Right renal cortex interstitium (tissue), 3 donors: ENCODE data around the gene SLC7A9. TPM values are rescaled to one million over a fixed set of nuclear protein-coding genes. Genes with fewer than 3 reads are reported as not detected.
"Not testable (repeated sequence)": the region's sequence is repeated elsewhere in the genome, so short reads cannot be mapped to it uniquely, and the experiment has no call there.

Experiments
- DNase-seq, 3 donors: peaks; one replicate each; pipeline ENCODE4 v3.0.0-alpha.2; 2013; ENCODE audit warnings: low read depth in 3 of 3, low spot score in 2 of 3
- polyA plus RNA-seq, 3 donors: library from polyadenylated mRNA; unstranded; fragments of 120-200 nt; gene quantifications; one replicate each; pipeline ENCODE4 v1.2.1, GENCODE V29; 2013; ENCODE audit not compliant: insufficient read length in 3 of 3

Gene SLC7A9
- polyA plus RNA-seq, 3 donors = 13.5 to 15.4 (median 15.0) TPM

GRCh38 chr19:32865326-32865725 is 4.2 kb downstream of the SLC7A9 start:
- no peak for DNase-seq

- no peak for DNase-seq
Observed at GRCh38 chr19:32864318-32865007, 5.1 kb downstream of the SLC7A9 start.

- DNase-seq = no peak
Observed at GRCh38 chr19:32863841-32864240, 5.7 kb downstream of the SLC7A9 start.

- DNase-seq = no peak
Observed at GRCh38 chr19:32863301-32863700, 6.3 kb downstream of the SLC7A9 start.

- no peak for DNase-seq
Observed at GRCh38 chr19:32862741-32863140, 6.8 kb downstream of the SLC7A9 start.

GRCh38 chr19:32862173-32862572 is 7.4 kb downstream of the SLC7A9 start:
- DNase-seq = no peak

- no peak for DNase-seq
Observed at GRCh38 chr19:32861596-32861995, 8.0 kb downstream of the SLC7A9 start.

- DNase-seq = no peak
Observed at GRCh38 chr19:32859591-32859990, 10.0 kb downstream of the SLC7A9 start.

- no peak for DNase-seq
Observed at GRCh38 chr19:32858559-32858958, 11.0 kb downstream of the SLC7A9 start.

GRCh38 chr19:32858155-32858554 is 11.4 kb downstream of the SLC7A9 start:
- DNase-seq = no peak

GRCh38 chr19:32857584-32857983 is 12.0 kb downstream of the SLC7A9 start:
- DNase-seq = no peak

- not testable (repeated sequence) for DNase-seq
Observed at GRCh38 chr19:32856818-32857217, 12.7 kb downstream of the SLC7A9 start.

GRCh38 chr19:32852216-32852615 is 17.4 kb downstream of the SLC7A9 start:
- DNase-seq = no peak

GRCh38 chr19:32848035-32848434 is 21.5 kb downstream of the SLC7A9 start:
- DNase-seq = not testable (repeated sequence)

GRCh38 chr19:32843716-32844245 is 25.8 kb downstream of the SLC7A9 start:
- DNase-seq = no peak

- no peak for DNase-seq
Observed at GRCh38 chr19:32842061-32842460, 27.5 kb downstream of the SLC7A9 start.

- no peak for DNase-seq
Observed at GRCh38 chr19:32837531-32837930, 32.0 kb downstream of the SLC7A9 start.

GRCh38 chr19:32833388-32833787 is 36.2 kb downstream of the SLC7A9 start:
- not testable (repeated sequence) for DNase-seq

- not testable (repeated sequence) for DNase-seq
Observed at GRCh38 chr19:32832825-32833224, 36.7 kb downstream of the SLC7A9 start.

GRCh38 chr19:32832094-32832493 is 37.5 kb downstream of the SLC7A9 start:
- DNase-seq = not testable (repeated sequence)

GRCh38 chr19:32831611-32832010 is 38.0 kb downstream of the SLC7A9 start:
- no peak for DNase-seq

- DNase-seq = no peak
Observed at GRCh38 chr19:32830231-32831014, 39.1 kb downstream of the SLC7A9 start.
